Hematopoietic multipotent progenitor cell (in vitro differentiated cells): ENCODE results near the gene ZNF74. TPM values are rescaled to one million over a fixed set of nuclear protein-coding genes. Genes with fewer than 3 reads are reported as not detected.

Experiments used
- DNase-seq, 3 donors: peaks; one replicate each; pipeline ENCODE4 v3.0.0-alpha.2; 2011 to 2015; ENCODE audit warnings: low read depth in 2 of 3, low spot score in 2 of 3
- total RNA-seq: library from RNA; depleted of rRNA; stranded (reverse); fragments of >200 nt; gene quantifications from one replicate; pipeline ENCODE4 v1.2.3, GENCODE V29; 2012

ZNF74 gene
- total RNA-seq, 1 donor: 36.9 TPM

- DNase-seq: peak; percentile 41 to 75 (median 68)
Observed at GRCh38 chr22:20430720-20431510, 37.0 kb downstream of the ZNF74 start.

- no peak for DNase-seq
Observed at GRCh38 chr22:20431511-20432192, 37.7 kb downstream of the ZNF74 start.

GRCh38 chr22:20432244-20432686 lies 38.3 kb downstream of the ZNF74 start:
- DNase-seq: no peak

GRCh38 chr22:20433191-20433590 lies 39.2 kb downstream of the ZNF74 start:
- no peak for DNase-seq

- no peak for DNase-seq
Observed at GRCh38 chr22:20433686-20434241, 39.8 kb downstream of the ZNF74 start.

- no peak for DNase-seq
Observed at GRCh38 chr22:20434264-20434751, 40.4 kb downstream of the ZNF74 start.

GRCh38 chr22:20434773-20435172 lies 40.8 kb downstream of the ZNF74 start:
- DNase-seq: no peak

GRCh38 chr22:20435436-20436306 lies 41.7 kb downstream of the ZNF74 start:
- DNase-seq: no peak

GRCh38 chr22:20436307-20436767 lies 42.4 kb downstream of the ZNF74 start:
- no peak for DNase-seq

- no peak for DNase-seq
Observed at GRCh38 chr22:20436768-20437612, 43.0 kb downstream of the ZNF74 start.

- DNase-seq: no peak
Observed at GRCh38 chr22:20437613-20438426, 43.9 kb downstream of the ZNF74 start, which contains the start of gene SCARF2. TSS of gene SCARF2 (minus strand) at chr22:20437825. CDS start at chr22:20437754, 71 bp downstream.

- DNase-seq: no peak
Observed at GRCh38 chr22:20438427-20438677, 44.4 kb downstream of the ZNF74 start.

GRCh38 chr22:20438678-20439492 lies 44.9 kb downstream of the ZNF74 start:
- no peak for DNase-seq

GRCh38 chr22:20439556-20439927 lies 45.6 kb downstream of the ZNF74 start:
- DNase-seq: no peak

- DNase-seq: no peak
Observed at GRCh38 chr22:20439928-20440575, 46.1 kb downstream of the ZNF74 start.

GRCh38 chr22:20440637-20441591 lies 47.0 kb downstream of the ZNF74 start:
- no peak for DNase-seq
